Keratinocyte (primary cell): ENCODE data around the gene WDR7. TPM values are rescaled to one million over a fixed set of nuclear protein-coding genes. Genes with fewer than 3 reads are reported as not detected.

ENCODE experiments used
- DNase-seq: peaks from one replicate; pipeline ENCODE4 v3.0.0-alpha.2; 2011; ENCODE audit warnings: low read depth, missing footprints, low spot score
- FAIRE-seq: peaks from 2 replicates; lab custom pipeline; 2011; peaks lifted over from hg19 to GRCh38; lab: Jason Lieb, UNC
- H2AFZ ChIP-seq: 2 replicates; pipeline ENCODE4 v1.6.0; 2012; ENCODE audit warnings: low read length, control low read depth, inconsistent platforms; ENCODE audit not compliant: control insufficient read depth
- H3K27ac ChIP-seq: 2 replicates; pipeline ENCODE4 v1.5.1; 2011; ENCODE audit warnings: low read length; ENCODE audit not compliant: control insufficient read depth, insufficient read depth
- H3K27me3 ChIP-seq: 3 replicates; pipeline ENCODE4 v1.6.0; 2011; ENCODE audit warnings: low read length; ENCODE audit not compliant: control insufficient read depth, insufficient read depth; ENCODE audit errors: extremely low read depth
- H3K36me3 ChIP-seq, 2 experiments: 2 replicates in 1 of 2; 3 replicates in 1 of 2; pipeline ENCODE4 v1.5.1; 2011; ENCODE audit warnings: low read length in 2 of 2, mild to moderate bottlenecking in 1 of 2; ENCODE audit not compliant: control insufficient read depth in 2 of 2, insufficient read depth in 2 of 2; ENCODE audit errors: extremely low read depth in 1 of 2
- H3K4me1 ChIP-seq: 3 replicates; pipeline ENCODE4 v1.5.1; 2011; ENCODE audit warnings: low read length; ENCODE audit not compliant: control insufficient read depth, insufficient read depth; ENCODE audit errors: extremely low read depth
- H3K4me2 ChIP-seq: 3 replicates; pipeline ENCODE4 v1.6.0; 2011; ENCODE audit warnings: low read depth, low read length; ENCODE audit not compliant: control insufficient read depth, insufficient read depth; ENCODE audit errors: extremely low read depth
- H3K4me3 ChIP-seq, 3 experiments: fragments of 200-600 bp in 1 of 3; sonication (generic) in 1 of 3; 2 replicates in 2 of 3; 3 replicates in 1 of 3; pipeline ENCODE4 v1.5.1; 2011 to 2016; ENCODE audit warnings: low read length in 3 of 3, mild to moderate bottlenecking in 3 of 3, control low read depth in 2 of 3, inconsistent platforms in 1 of 3, low read depth in 1 of 3, mixed read lengths in 1 of 3, mixed run types in 1 of 3, moderate library complexity in 1 of 3; ENCODE audit not compliant: control insufficient read depth in 2 of 3, insufficient read depth in 2 of 3; ENCODE audit errors: extremely low read depth in 1 of 3
- H3K79me2 ChIP-seq: 2 replicates; pipeline ENCODE4 v1.6.0; 2012; ENCODE audit warnings: low read length; ENCODE audit not compliant: control insufficient read depth, insufficient read depth
- H3K9ac ChIP-seq: 3 replicates; pipeline ENCODE4 v1.6.0; 2011; ENCODE audit warnings: low read length; ENCODE audit not compliant: control insufficient read depth, insufficient read depth; ENCODE audit errors: extremely low read depth
- H3K9me1 ChIP-seq: 3 replicates; pipeline ENCODE4 v1.6.0; 2011; ENCODE audit warnings: low read length; ENCODE audit not compliant: control insufficient read depth, insufficient read depth; ENCODE audit errors: extremely low read depth
- H3K9me3 ChIP-seq: 2 replicates; pipeline ENCODE4 v1.5.1; 2012; ENCODE audit warnings: low read depth, low read length; ENCODE audit not compliant: control insufficient read depth
- H4K20me1 ChIP-seq: 3 replicates; pipeline ENCODE4 v1.6.0; 2011; ENCODE audit warnings: low read length; ENCODE audit not compliant: control insufficient read depth, insufficient read depth; ENCODE audit errors: extremely low read depth
- CTCF ChIP-seq, 3 experiments: IDR thresholded peaks in 1 of 3; conservative IDR thresholded peaks in 1 of 3; optimal IDR thresholded peaks in 1 of 3; 2 replicates in 2 of 3; 3 replicates in 1 of 3; pipeline versions ENCODE3 to v1.5.1; 2011; ENCODE audit warnings: low read length in 3 of 3, mild to moderate bottlenecking in 3 of 3, moderate library complexity in 2 of 3, control low read depth in 1 of 3, inconsistent platforms in 1 of 3; ENCODE audit not compliant: insufficient read depth in 2 of 3; ENCODE audit errors: extremely low read depth in 1 of 3
- EZH2 ChIP-seq: IDR thresholded peaks from one replicate; pipeline ENCODE4 v1.6.1; 2012; ENCODE audit warnings: inconsistent platforms, mild to moderate bottlenecking, low read length, moderate library complexity
- dilution Hi-C: fragments of 300-500 bp; cut with MboI; formaldehyde crosslinking; loops from one replicate; pipeline ENCODE4 v1.7.0; 2020; ENCODE audit warnings: low sequenced_read_pairs; ENCODE audit not compliant: extremely low pct_ligation_motif_present
- polyA plus RNA-seq, 5 experiments: library from polyadenylated mRNA; depleted of rRNA in 3 of 5; stranded (reverse) in 3 of 5; stranded (forward) in 1 of 5; unstranded in 1 of 5; fragments of >200 nt; gene quantifications; 1 replicate in 1 of 5; 2 replicates in 3 of 5; 3 replicates in 1 of 5; pipeline versions ENCODE4 v1.2.1 to v1.2.3, GENCODE V29; 2011 to 2012; ENCODE audit warnings: missing spikeins in 2 of 5, low read depth in 1 of 5, low replicate concordance in 1 of 5

Gene WDR7
- polyA plus RNA-seq, 1 donor (not counting 4 experiments of a cell fraction or from before 2014, with no cell fraction given) = 6.9 TPM

GRCh38 chr18:56770097-56770496, 118.9 kb downstream of the WDR7 start:
- Histone ChIP-seq H3K4me2 (no peak overlapping the region), H3K4me3 (no peak overlapping the region), H2AFZ (no peak overlapping the region), H3K9me3 (no peaks in the 10 kb centered on the region), H3K79me2 (no peaks in the 10 kb centered on the region), H3K27ac (no peak overlapping the region), H3K4me1 (no peaks in the 10 kb centered on the region), H3K36me3 (no peaks in the 10 kb centered on the region), H3K9ac (no peak overlapping the region), H4K20me1 (no peaks in the 10 kb centered on the region), H3K27me3 (no peaks in the 10 kb centered on the region), H3K9me1 (no peaks in the 10 kb centered on the region)
- DNase-seq (no peak), FAIRE-seq (no peak)
- dilution Hi-C loops = no loop called here
- no peak for TF ChIP-seq EZH2
- TF ChIP-seq CTCF (optimal IDR thresholded peaks at IDR 0.05 in 1 of 3, IDR thresholded peaks at IDR 0.05 in 1 of 3, conservative IDR thresholded peaks at IDR 0.05 in 1 of 3; ENCODE audit: extremely low read depth in 1 of 3, insufficient read depth in 2 of 3, low read length in 3 of 3) = no peak

DNA sequence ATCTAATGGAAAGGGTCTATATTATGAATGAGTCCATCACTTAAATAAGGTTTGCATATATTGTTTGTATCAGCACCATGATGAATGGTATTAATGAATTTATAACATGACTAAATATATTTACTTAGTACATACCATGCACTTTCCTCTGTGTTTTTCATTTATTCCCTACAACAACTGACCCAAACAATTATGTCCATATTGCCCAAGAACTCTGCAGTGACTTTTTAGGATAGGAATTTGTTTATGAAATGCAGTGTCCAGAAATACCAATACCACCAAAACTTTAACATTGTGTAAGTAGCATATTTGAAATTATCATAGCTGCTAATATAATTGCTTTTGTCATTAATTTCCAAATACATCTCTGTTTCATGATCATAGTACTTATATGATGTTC, 119.7 kb downstream of the WDR7 start:
- dilution Hi-C loops = no loop called here

More for the DNA sequence above, 119.7 kb downstream of the WDR7 start:
- no peaks in the 10 kb centered on the region for H4K20me1 ChIP-seq
- no peaks in the 10 kb centered on the region for H3K9me3 ChIP-seq
- no peaks in the 10 kb centered on the region for H3K9me1 ChIP-seq
- no peaks in the 10 kb centered on the region for H3K36me3 ChIP-seq
- H3K4me1 ChIP-seq = no peaks in the 10 kb centered on the region
- H3K79me2 ChIP-seq = no peaks in the 10 kb centered on the region
- no peak overlapping the region for H2AFZ ChIP-seq
- no peak for DNase-seq
- H3K4me3 ChIP-seq = no peak overlapping the region
- no peak for TF ChIP-seq CTCF (optimal IDR thresholded peaks at IDR 0.05 in 1 of 3, IDR thresholded peaks at IDR 0.05 in 1 of 3, conservative IDR thresholded peaks at IDR 0.05 in 1 of 3; ENCODE audit: extremely low read depth in 1 of 3, insufficient read depth in 2 of 3, low read length in 3 of 3)
- TF ChIP-seq EZH2 = no peak
- H3K4me2 ChIP-seq = no peak overlapping the region
- FAIRE-seq = no peak
- H3K27me3 ChIP-seq = no peaks in the 10 kb centered on the region
- H3K9ac ChIP-seq = no peak overlapping the region
- H3K27ac ChIP-seq = no peak overlapping the region
